NCI-H2227 (cell line): ENCODE data around the gene ZNF432.
"Not testable (repeated sequence)": the region's sequence is repeated elsewhere in the genome, so short reads cannot be mapped to it uniquely, and the experiment has no call there.

Experiments used
- DNase-seq: peaks from one replicate; lab custom pipeline; 2025; ENCODE audit not compliant: unreplicated experiment; lab: John Stamatoyannopoulos, UW

Gene ZNF432

DNA sequence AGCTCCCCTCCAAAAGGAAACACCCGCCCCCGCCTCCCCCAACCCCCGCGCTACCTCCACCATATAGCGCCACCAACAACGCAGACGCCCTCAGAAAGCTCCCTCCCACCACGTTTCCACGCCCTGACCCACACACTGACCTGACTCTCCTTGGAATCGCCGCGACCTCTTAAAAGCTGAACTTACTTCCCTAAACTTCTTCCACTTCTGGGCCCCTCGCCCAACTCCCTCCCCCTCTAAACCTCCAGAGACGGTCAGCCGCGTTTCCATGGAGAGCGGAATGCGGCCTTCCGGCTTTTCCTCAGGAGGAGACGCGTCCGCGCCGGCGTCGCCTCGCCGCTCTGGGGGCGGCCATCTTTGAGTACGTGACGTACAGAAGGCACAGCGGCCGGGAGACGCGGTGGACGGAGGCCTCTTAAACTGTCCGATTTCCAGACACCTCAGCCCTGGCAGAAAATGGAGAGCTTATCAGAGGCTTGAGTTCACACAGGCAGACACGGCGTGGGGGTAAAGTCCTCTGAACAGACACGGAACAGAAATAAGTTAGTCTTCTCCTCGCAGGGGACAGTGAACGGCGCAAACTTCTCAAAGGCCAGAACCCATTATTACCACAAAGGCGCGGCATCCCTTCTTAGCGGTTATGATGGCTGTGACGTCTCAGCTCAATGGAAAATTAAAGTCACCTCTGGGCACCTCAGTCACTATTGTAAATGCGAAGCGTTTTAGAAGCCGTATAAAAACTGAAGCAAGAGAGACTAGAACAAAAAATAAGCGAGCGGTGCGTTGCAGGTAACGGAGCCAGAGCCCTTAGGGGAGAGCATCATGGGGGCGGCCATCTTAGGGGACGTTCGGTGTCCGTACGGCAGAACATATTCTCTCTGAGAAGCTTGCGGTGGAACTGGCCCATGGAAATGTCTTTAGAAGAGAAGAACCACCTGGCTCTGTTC lies at the start of gene ZNF432:
TSS of gene ZNF432 (minus strand) at position 284 of the 947 bp plus-strand sequence. CDS start 1,970 bp downstream, outside the sequence.
- peak; percentile 91 for DNase-seq

DNA sequence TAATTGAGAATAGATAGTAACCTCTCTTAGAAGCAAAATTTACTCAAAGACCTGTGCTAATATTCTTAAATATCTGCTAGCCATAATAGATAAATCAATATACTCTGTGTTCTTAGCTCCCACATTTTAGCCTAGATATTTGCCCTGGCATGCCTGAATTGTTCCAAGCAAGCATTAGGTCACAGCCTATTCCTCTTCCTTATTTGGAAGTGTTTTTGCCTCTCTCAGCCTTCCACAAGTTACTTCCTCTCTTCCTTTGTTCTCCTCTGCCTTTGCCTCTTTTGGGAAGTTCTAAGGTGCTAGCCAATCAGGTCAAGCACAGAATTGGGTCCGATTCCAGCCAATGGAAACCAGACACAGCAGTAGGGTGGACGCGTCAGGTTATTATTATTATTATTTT lies 47.8 kb upstream of the ZNF432 start:
- not testable (repeated sequence) for DNase-seq

DNA sequence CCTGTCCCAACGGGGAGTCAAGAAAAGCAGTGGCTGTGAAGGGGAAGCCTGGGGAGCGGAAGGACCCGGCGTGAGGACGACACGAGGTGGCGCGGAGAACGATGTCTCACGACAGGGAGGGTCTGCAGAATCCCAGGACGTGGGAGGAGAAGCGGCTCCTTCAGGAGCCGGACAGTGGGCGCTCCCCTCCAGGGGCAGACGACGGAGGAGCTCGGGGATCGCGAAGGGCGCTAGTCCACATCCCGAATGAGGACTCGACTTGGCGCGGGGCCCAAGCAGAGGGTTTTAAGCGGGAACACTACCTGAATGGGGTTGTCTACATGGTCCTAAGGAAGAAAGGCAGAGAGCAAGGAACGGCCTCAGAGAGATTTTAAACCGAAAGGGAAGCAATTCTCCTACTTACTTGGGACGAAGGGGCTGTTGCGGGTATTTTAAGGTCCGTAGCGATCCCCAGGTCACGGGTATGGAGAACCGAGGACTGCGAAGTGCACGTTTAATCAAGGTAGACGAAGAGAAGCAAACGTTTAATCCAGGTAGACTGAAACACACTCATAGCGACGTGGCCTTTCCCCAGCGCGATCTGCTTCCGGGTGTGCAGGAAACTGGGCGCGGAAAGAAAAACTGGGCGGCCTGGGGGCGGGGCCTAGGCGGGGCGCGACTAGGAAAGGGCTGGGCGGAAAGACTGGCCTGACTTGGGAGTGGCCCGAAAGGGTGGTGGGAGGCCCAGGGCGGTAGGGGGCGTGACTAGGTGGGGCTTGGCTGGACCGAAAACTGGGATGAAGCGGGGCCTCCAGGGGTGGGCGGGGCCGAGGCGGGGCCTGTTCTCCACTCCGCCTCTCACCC lies 46.8 kb upstream of the ZNF432 start, which contains the start of gene ZNF841:
TSS of gene ZNF841 (minus strand) at position 594 of the 843 bp plus-strand sequence. CDS start 10,964 bp downstream, outside the sequence.
- peak; percentile 93 for DNase-seq

DNA sequence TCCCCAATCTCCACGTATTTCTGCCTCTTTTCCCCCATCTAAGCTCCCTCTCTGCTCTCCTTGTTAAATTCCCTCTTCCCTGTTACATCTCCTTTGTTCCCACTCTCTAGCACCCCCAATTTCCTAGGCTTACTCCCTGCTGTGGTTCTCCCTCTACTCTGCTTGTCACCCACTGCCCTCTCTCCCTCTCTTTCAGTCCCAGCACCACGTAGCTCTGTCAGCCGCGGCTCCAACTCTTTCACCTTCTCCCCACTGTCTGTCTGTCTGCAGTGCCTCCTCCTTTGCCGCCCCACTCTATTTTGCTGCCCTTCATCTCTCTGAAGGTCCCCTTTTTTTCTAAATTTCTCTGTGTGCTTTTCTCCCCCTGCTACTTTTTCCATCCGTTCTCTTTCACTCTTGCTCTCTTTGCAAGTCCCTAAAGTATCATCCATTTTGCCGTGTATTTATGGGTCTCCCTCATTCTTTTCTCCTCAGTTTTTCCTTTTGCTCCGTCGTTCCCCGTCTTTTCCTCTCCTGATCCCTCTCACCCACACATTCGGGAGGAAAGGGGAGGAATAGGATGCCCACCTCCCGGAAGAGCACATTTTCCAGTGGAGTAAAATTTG lies 46.0 kb upstream of the ZNF432 start:
- DNase-seq = no peak

DNA sequence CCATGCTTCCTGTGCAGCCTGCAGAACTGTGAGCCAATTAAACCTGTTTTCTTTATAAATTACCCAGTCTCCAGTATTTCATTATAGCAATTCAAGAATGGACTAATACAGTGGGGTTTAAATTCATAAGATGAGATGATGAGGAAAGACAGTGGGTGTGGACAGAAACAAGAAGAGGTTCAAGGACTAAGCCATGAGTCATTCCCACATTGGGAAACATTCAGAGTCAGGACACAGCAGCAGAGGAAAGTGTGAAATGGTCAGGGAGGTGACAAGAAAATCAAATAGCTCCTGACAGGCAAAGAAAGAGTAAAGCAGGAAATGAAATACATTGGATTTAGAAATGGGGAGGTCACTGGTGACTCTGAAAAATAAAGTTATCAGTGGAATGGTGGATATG lies 37.8 kb upstream of the ZNF432 start:
- DNase-seq = no peak

DNA sequence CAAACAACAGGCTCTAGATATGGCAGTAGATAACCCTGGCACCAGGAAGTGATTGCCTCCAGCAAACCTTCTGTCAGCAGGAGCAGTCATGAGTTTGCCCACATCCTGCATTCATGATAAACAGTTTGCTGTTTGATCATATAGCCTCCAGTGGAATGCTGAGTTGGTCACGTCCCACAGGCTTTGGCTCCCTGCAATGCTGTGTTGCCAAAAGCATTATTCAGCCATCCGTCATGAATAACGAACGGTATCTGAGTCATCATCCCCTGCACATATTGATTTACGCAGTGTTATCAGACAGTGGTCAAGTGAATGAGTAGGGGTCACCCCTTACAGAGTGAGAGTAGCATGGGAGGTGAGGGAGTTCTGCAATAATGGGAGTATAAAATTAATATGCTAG lies 21.9 kb upstream of the ZNF432 start:
- DNase-seq = no peak

DNA sequence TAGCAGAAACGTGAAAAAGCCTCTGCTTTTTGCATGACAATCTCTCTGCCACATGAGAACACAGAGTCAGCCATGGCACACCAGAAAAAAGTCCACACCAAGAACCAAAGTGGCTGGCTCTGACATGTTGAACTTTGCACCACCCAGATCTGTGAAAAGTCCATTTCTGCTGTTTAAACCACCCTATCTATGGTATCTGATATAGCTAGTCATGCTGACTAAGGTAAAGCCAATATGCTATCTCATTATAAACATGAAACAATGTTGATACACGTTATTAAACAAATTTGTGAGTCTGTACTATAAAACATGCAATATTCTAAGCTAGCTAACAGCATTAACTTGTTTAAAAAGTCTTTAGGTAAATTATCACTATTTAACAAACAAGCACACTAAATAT lies 21.0 kb upstream of the ZNF432 start:
- DNase-seq = no peak

DNA sequence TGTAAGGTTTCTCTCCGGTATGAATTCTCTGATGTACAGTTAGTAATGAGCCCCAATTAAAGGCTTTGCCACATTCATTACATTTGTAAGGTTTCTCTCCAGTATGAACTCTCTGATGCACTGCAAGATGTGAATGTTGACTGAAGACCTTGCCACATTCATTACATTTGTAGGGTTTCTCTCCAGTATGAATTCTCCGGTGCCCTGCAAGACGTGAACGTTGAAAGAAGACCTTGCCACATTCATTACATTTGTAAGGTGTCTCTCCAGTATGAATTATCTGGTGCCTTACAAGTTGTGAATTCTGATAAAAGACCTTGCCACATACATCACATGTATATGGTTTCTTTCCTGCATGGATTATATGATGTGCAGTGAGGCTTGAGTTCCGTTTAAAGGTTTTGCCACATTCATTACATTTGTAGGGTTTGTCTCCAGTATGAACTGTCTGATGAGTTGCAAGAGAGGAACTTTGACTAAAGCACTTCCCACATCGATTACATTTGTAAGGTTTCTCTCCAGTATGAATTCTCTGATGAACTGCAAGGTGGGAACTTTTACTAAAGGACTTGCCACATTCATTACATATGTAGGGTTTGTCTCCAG lies 17.7 kb upstream of the ZNF432 start:
- no peak for DNase-seq

DNA sequence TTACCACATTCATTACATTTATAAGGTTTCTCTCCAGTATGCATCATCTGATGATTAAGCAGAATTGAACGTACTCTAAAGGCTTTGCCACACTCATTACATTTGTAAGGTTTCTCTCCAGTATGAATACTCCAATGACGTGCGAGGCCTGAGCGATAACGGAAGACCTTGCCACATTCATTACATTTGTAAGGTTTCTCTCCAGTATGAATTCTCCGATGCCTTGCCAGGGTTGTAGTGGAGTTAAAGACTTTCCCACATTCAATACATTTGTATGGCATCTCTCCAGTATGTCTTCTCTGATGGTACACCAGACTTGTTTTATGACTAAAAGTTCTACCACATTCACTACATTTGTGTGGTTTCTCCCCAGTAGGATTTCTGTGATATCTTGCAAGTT lies 16.8 kb upstream of the ZNF432 start:
- DNase-seq = no peak

DNA sequence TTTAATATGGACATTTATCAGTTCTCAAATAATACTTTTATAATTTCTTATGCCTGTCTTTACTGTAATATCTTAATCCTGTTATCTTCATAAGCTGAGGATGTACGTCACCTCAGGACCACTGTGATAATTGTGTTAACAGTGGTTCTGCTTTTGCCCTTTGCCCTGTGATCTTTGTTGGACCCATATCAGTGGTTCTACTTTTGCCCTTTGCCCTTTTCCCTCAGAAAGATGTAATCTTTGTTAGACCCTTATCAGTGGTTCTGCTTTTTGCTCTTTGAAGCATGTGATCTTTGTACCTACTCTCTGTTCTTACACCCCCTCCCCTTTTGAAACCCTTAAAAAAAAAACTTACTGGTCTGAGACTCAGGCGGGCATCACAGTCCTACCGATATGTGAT lies 7.8 kb upstream of the ZNF432 start:
- not testable (repeated sequence) for DNase-seq

DNA sequence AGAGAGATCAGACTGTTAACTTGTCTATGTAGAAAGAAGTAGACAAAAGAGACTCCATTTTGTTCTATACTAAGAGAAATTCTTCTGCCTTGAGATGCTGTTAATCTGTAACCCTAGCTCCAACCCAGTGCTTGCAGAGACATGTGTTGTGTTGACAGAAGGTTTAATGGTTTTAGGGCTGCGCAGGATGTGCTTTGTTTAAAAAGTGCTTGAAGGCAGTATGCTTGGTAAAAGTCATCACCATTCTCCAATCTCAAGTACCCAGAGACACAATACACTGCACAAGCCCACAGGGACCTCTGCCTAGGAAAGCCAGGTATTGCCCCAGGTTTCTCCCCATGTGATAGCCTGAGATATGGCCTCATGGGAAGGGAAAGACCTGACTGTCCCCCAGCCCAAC lies 3.1 kb upstream of the ZNF432 start:
- not testable (repeated sequence) for DNase-seq

DNA sequence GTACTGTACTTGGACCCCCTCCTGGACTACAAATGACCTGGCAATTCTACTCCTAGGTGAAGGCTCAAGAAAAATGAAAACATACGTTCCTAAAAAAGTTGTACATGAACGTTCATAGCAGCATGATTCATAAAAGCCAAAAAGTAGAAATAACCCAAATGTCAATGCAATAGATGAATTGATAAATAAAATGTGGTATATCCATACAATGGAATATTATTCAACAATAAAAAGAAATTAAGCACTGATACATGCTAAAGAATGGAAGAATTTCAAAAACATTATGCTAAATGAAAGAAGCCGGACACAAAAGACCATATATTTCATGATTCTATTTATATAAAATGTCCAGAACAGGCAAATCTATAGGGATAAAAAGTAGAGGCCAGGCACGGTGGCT lies 9.5 kb downstream of the ZNF432 start:
- no peak for DNase-seq

DNA sequence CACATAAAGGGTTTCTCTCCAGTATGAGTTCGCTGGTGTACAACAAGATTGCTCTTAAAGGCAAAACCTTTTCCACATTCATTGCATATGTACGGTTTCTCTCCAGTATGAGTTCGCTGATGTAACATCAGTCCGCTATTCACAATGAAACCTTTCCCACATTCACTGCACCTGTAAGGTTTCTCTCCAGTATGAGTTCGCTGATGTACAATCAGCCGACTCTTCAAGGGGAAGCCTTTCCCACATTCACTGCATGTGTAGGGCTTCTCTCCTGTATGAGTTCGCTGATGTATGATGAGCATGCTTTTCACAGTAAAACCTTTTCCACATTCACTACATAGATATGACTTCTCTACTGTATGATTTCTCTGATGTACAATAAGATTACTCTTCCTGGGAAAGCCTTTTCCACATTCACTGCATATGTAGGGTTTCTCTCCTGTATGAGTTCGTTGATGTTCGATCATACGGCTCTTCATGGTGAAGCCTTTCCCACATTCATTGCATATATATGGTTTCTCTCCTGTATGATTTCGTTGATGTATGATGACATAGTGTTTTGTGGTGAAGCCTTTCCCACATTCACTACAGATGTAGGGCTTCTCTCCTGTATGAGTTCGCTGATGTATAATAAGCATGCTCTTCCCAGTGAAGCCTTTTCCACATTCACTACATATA lies 14.4 kb downstream of the ZNF432 start:
- DNase-seq = no peak

DNA sequence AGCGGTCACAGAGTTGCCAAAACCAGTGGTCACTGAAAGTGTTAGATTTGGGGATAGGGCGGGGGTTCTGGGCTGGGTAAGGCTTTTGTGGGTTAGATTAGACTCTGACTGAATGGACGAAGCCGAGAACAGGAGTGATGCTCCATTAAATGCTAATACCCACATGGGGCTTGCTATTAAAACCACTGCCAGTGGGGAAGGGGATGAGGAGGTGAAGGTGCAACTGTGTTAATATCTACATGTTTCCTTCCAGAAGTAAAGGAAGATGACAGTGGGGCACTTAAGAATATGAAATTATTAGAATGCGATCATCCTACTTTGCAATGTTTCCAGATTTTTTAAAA lies 19.9 kb downstream of the ZNF432 start:
- peak; percentile 64 for DNase-seq

DNA sequence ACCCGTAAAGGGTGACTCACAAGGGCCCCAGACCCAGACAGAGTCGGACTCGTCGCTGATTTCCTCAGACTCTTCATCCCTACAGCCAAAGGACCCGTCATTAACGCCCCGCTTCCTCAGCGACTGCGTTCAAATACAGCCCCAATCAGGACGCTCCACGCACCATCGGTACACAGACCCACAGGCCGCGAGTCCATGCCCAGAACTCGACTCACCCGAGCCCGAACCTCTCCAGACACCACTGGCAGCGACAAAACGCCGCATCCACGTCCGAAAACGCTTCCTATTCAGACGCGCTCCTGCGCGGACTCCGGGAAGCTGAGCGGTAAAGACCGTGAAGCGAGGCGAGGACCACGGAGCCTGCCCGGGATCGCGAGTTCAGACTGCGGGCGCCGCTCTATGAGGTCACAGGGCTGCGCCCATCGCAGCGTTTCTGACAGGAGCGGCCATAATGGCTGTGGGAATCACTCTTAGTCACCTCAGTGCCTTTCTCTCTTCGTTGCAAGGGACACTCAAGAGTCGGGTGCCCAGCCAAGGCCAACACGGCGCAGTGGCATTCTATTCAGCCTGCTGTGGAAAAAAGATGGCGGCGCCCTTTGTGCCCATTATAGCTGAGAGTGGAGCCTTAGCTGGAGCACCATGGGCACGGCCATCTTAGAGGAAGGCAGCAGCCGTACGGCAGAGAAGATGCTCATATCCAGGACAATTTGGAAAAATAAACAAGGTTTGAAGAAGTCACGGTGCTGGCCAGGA lies 20.4 kb downstream of the ZNF432 start, which contains the start of gene ZNF614:
TSS of gene ZNF614 (minus strand) at position 353 of the 753 bp plus-strand sequence. CDS start 2,634 bp downstream, outside the sequence.
- peak; percentile 83 for DNase-seq

DNA sequence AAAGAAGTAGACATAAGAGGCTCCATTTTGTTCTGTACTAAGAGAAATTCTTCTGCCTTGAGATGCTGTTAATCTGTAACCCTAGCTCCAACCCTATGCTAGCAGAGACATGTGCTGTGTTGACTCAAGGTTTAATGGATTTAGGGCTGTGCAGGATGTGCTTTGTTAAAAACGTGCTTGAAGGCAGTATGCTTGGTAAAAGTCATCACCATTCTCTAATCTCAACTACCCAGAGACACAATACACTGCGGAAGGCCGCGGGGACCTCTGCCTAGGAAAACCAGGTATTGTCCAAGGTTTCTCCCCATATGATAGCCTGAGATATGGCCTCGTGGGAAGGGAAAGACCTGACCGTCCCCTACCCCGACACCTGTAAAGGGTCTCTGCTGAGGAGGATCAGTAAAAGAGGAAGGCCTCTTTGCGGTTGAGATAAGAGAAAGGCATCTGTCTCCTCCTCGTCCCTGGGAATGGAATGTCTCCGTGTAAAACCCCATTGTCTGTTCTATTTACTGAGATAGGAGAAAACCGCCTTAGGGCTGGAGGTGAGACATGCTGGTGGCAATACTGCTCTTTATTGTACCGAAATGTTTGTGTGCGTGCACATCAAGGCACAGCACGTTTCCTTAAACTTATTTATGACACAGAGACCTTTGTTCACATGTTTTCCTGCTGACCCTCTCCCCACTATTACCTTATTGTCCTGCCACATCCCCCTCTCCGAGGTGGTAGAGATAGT lies 22.2 kb downstream of the ZNF432 start:
- not testable (repeated sequence) for DNase-seq

DNA sequence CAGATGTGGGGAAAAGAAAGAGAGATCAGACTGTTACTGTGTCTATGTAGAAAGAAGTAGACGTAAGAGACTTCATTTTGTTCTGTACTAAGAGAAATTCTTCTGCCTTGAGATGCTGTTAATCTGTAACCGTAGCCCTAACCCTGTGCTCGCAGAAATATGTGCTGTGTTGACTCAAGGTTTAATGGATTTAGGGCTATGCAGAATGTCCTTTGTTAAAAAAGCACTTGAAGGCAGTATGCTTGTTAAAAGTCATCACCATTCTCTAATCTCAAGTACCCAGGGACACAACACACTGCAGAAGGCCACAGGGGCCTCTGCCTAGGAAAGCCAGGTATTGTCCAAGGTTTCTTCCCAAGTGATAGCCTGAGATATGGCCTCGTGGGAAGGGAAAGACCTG lies 24.2 kb downstream of the ZNF432 start:
- not testable (repeated sequence) for DNase-seq

DNA sequence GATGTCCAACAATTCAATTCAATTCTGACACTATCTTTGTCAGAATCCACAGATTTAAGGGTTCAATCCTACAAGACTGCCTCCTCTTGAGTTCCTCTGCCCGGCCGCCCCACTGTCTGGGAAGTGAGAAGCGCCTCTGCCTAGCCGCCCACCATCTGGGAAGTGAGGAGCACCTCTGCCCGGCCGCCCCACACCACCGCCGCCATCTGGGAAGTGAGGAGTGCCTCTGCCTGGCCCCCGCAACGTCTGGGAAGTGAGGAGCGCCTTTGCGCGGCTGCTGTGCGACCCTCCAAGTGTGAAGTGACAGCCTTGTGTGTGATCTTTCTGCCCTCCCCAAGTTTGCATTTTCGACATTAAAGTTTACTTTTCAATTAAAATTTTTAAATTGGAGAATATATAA lies 26.4 kb downstream of the ZNF432 start:
- DNase-seq = no peak

DNA sequence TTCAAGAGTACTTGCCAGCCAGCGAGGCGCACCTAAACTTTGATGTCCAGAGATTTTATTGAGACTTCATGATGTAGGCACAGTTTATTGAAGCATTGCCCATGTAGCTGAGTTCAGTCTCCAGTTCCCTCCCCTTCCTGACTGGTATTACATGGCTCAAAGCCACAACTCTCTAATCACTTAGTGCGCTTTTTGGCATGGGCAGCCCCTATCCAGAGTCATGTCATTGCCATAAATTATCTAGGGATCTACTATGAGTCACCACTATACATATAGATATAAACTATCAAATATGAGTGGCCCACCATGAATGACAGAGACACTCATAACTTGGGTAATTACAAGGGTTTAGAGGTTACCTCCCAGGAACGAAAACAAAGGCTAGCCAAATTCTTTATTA lies 28.1 kb downstream of the ZNF432 start:
- no peak for DNase-seq
